Keratinocyte (primary cell): ENCODE data around the gene AGPAT3.

Source experiments
- EZH2 ChIP-seq: IDR thresholded peaks from one replicate; pipeline ENCODE4 v1.6.1; 2012; ENCODE audit warnings: inconsistent platforms, mild to moderate bottlenecking, low read length, moderate library complexity
- TF ChIP-seq, protein P1 (sequence below), 3 experiments: IDR thresholded peaks in 1 of 3; conservative IDR thresholded peaks in 1 of 3; optimal IDR thresholded peaks in 1 of 3; 2 replicates in 2 of 3; 3 replicates in 1 of 3; pipeline versions ENCODE3 to v1.5.1; 2011; ENCODE audit warnings: low read length in 3 of 3, mild to moderate bottlenecking in 3 of 3, moderate library complexity in 2 of 3, control low read depth in 1 of 3, inconsistent platforms in 1 of 3; ENCODE audit not compliant: insufficient read depth in 2 of 3; ENCODE audit errors: extremely low read depth in 1 of 3

DNA sequence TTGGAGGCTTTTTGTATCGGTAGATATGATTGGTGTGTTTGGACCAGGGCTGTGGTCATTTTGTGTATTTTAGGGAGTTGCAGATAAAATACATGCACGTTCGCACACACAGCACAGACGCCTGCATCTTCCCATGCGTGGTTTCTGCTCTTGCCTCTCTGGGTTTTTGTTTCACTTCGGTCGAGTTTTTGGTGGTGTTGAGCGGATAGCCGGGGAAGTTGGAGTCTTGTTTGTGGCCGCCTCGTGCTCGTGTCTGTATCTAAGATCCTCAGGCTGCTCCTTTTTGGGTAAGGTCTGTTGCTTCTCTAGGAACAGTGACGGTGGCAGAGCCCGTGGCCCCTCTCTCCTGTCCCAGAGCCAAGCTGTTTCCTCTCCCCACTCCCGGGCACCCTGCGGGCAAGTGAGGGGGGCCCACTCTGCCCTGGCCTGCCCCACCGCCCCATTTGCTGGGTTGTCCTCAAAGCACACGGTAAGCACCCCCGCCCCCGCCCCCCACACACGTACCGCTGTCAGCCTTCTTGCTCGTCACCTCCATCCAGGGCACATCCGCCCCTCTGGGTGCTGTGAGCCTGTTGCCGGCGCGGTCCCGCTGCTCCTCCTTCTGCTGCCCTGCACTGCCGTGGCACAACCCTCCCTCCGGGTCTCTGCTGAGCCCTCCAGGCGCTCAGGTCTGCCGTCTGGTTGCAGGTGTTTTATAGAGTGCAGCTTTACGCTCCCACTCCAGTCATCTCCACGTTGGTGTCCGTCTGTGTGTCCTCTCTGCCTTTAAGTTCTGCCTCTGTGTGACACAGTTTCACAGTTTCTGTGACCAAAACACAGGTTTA lies 51.9 kb downstream of the AGPAT3 start:
- TF ChIP-seq, protein P1, sequence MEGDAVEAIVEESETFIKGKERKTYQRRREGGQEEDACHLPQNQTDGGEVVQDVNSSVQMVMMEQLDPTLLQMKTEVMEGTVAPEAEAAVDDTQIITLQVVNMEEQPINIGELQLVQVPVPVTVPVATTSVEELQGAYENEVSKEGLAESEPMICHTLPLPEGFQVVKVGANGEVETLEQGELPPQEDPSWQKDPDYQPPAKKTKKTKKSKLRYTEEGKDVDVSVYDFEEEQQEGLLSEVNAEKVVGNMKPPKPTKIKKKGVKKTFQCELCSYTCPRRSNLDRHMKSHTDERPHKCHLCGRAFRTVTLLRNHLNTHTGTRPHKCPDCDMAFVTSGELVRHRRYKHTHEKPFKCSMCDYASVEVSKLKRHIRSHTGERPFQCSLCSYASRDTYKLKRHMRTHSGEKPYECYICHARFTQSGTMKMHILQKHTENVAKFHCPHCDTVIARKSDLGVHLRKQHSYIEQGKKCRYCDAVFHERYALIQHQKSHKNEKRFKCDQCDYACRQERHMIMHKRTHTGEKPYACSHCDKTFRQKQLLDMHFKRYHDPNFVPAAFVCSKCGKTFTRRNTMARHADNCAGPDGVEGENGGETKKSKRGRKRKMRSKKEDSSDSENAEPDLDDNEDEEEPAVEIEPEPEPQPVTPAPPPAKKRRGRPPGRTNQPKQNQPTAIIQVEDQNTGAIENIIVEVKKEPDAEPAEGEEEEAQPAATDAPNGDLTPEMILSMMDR (optimal IDR thresholded peaks at IDR 0.05 in 1 of 3, IDR thresholded peaks at IDR 0.05 in 1 of 3, conservative IDR thresholded peaks at IDR 0.05 in 1 of 3; ENCODE audit: extremely low read depth in 1 of 3, insufficient read depth in 2 of 3, low read length in 3 of 3), result no peak
- no peak for TF ChIP-seq EZH2
